HCT116 (cell line): ENCODE results near the gene ACVR1. TPM values are rescaled to one million over a fixed set of nuclear protein-coding genes. Genes with fewer than 3 reads are reported as not detected.

ENCODE experiments used
- ATAC-seq: fragments of 200-7000 bp; cut with Tn5 transposase; 2 replicates; pipeline ENCODE4 v1.9.1; 2020; ENCODE audit warnings: mild to moderate bottlenecking, moderate library complexity
- BruUV-seq: library from RNA; stranded (reverse); fragments of 400-500 nt; replicated peaks from 2 replicates; lab custom pipeline; 2021; lab: Mats Ljungman, UMichigan
- CTCF ChIA-PET: fragments of 300-600 bp; sonication (Branson Sonifier 250); formaldehyde crosslinking; loops from one replicate; lab custom pipeline; 2021; ENCODE audit warnings: antibody characterized with exemption; lab: Charles Lee
- POLR2A ChIA-PET: fragments of 300-600, 350-600 bp; sonication (Branson Sonifier 250); formaldehyde crosslinking; loops from one replicate; lab custom pipeline; 2021; ENCODE audit warnings: antibody characterized with exemption; lab: Charles Lee
- RAD21 ChIA-PET, 2 experiments: fragments of 300-600 bp; sonication (Branson Sonifier 250); formaldehyde crosslinking; loops; one replicate each; lab custom pipeline; 2023; ENCODE audit warnings: low total read pairs in 2 of 2; ENCODE audit not compliant: uncharacterized antibody in 2 of 2, unreplicated experiment in 2 of 2, low non-redundant PET in 1 of 2; lab: Charles Lee
- DNase-seq: peaks from one replicate; pipeline ENCODE4 v3.0.0-alpha.2; 2010; ENCODE audit warnings: low read depth, low spot score
- H2AFZ ChIP-seq: fragments of 200-600 bp; shearing (Covaris generic), sonication (generic); 2 replicates; pipeline ENCODE4 v1.6.1; 2017; ENCODE audit warnings: low read depth, mixed run types, mixed read lengths, antibody characterized with exemption, low read length; ENCODE audit not compliant: poor library complexity, severe bottlenecking
- H3K27ac ChIP-seq: 2 replicates; pipeline ENCODE4 v1.5.1; 2012; ENCODE audit warnings: low read depth, low read length
- H3K27me3 ChIP-seq: fragments of 200-600 bp; sonication (generic); 2 replicates; pipeline ENCODE4 v1.6.1; 2016; ENCODE audit warnings: mixed run types, low read length, mixed read lengths; ENCODE audit not compliant: insufficient read depth
- H3K36me3 ChIP-seq, 2 experiments: fragments of 200-500 bp in 1 of 2; fragments of 200-600 bp in 1 of 2; sonication (Bioruptor generic) in 1 of 2; sonication (generic) in 1 of 2; 2 replicates each; pipeline versions ENCODE4 v1.5.1 to v1.6.1; 2014 to 2016; ENCODE audit warnings: low read length in 2 of 2, inconsistent platforms in 1 of 2, mixed read lengths in 1 of 2, mixed run types in 1 of 2; ENCODE audit not compliant: insufficient read depth in 2 of 2, control insufficient read depth in 1 of 2
- H3K4me1 ChIP-seq, 2 experiments: fragments of 200-600 bp in 1 of 2; sonication (generic) in 1 of 2; 2 replicates each; pipeline versions ENCODE4 v1.5.1 to v1.6.1; 2012 to 2017; ENCODE audit warnings: low read length in 2 of 2, inconsistent platforms in 1 of 2, mild to moderate bottlenecking in 1 of 2, mixed read lengths in 1 of 2, mixed run types in 1 of 2, moderate library complexity in 1 of 2; ENCODE audit not compliant: insufficient read depth in 2 of 2, control insufficient read depth in 1 of 2
- H3K4me2 ChIP-seq: fragments of 200-600 bp; sonication (generic); 2 replicates; pipeline ENCODE4 v1.6.1; 2017; ENCODE audit warnings: mixed run types, low read length, mixed read lengths
- H3K4me3 ChIP-seq, 2 experiments: fragments of 200-600 bp in 1 of 2; sonication (generic) in 1 of 2; replicated peaks in 1 of 2; 2 replicates each; pipeline ENCODE4 v1.5.1; 2011 to 2016; ENCODE audit warnings: low read length in 2 of 2, control low read depth in 1 of 2, low read depth in 1 of 2, mild to moderate bottlenecking in 1 of 2, mixed read lengths in 1 of 2, mixed run types in 1 of 2
- H3K79me2 ChIP-seq: fragments of 200-600 bp; sonication (generic); 2 replicates; pipeline ENCODE4 v1.6.1; 2017; ENCODE audit warnings: mild to moderate bottlenecking, mixed run types, low read length, moderate library complexity, mixed read lengths; ENCODE audit not compliant: insufficient read depth
- H3K9ac ChIP-seq: fragments of 200-600 bp; sonication (generic); 2 replicates; pipeline ENCODE4 v1.6.1; 2016; ENCODE audit warnings: low read length, mixed read lengths
- H3K9me2 ChIP-seq: fragments of 200-600 bp; sonication (generic), shearing (Covaris generic); 2 replicates; pipeline ENCODE4 v1.6.1; 2017; ENCODE audit warnings: mixed run types, mild to moderate bottlenecking, moderate library complexity; ENCODE audit not compliant: insufficient read depth
- H3K9me3 ChIP-seq, 2 experiments: fragments of 200-500 bp in 1 of 2; fragments of 200-600 bp in 1 of 2; sonication (Bioruptor generic) in 1 of 2; sonication (generic) in 1 of 2; 2 replicates each; pipeline ENCODE4 v1.6.1; 2014 to 2017; ENCODE audit warnings: low read length in 2 of 2, mixed read lengths in 2 of 2, inconsistent platforms in 1 of 2, low read depth in 1 of 2, mild to moderate bottlenecking in 1 of 2, mixed run types in 1 of 2, moderate library complexity in 1 of 2; ENCODE audit not compliant: control insufficient read depth in 1 of 2, insufficient read depth in 1 of 2
- H4K20me1 ChIP-seq: fragments of 200-600 bp; sonication (generic), shearing (Covaris generic); 2 replicates; pipeline ENCODE4 v1.6.1; 2017; ENCODE audit warnings: mixed run types, mild to moderate bottlenecking, moderate library complexity; ENCODE audit not compliant: insufficient read depth
- CEBPB ChIP-seq: IDR thresholded peaks from 2 replicates; pipeline ENCODE4 v1.6.1; 2012; ENCODE audit warnings: low read depth
- ELF1 ChIP-seq: IDR thresholded peaks from 2 replicates; pipeline ENCODE4 v1.6.1; 2012; ENCODE audit warnings: low read depth, borderline replicate concordance
- JUND ChIP-seq: IDR thresholded peaks from 2 replicates; pipeline ENCODE4 v1.6.1; 2012
- RAD21 ChIP-seq: IDR thresholded peaks from 2 replicates; pipeline ENCODE4 v1.6.1; 2012; ENCODE audit warnings: low read depth, mild to moderate bottlenecking
- SIN3A ChIP-seq: IDR thresholded peaks from 2 replicates; pipeline ENCODE4 v1.6.1; 2012; ENCODE audit warnings: low read depth
- YY1 ChIP-seq: IDR thresholded peaks from 2 replicates; pipeline ENCODE4 v1.6.1; 2011; ENCODE audit warnings: low read length, low read depth, moderate library complexity, mild to moderate bottlenecking; ENCODE audit not compliant: insufficient replicate concordance; ENCODE audit errors: extremely low read depth
- ZBTB33 ChIP-seq: IDR thresholded peaks from 2 replicates; pipeline ENCODE4 v1.6.1; 2011; ENCODE audit warnings: mild to moderate bottlenecking, low read length, moderate library complexity; ENCODE audit not compliant: insufficient replicate concordance; ENCODE audit errors: extremely low read depth
- ZNF274 ChIP-seq: fragments of 200-500 bp; sonication (Bioruptor generic); IDR thresholded peaks from 2 replicates; pipeline ENCODE4 v1.6.1; 2014; ENCODE audit warnings: mild to moderate bottlenecking, low read depth, low read length, inconsistent platforms
- intact Hi-C: fragments of 100-400 bp; cut with micrococcal nuclease; formaldehyde crosslinking; loops from 2 replicates; pipeline ENCODE4 v1.10.0; 2022
- total RNA-seq: library from RNA; stranded (reverse); gene quantifications from one replicate; pipeline ENCODE4 v1.2.1, GENCODE V29; 2021; ENCODE audit not compliant: unreplicated experiment
- TF ChIP-seq, protein P1 (sequence below): IDR thresholded peaks from 2 replicates; pipeline ENCODE4 v1.6.1; 2012; ENCODE audit warnings: low read depth
- TF ChIP-seq, protein P2 (sequence below): IDR thresholded peaks from 2 replicates; pipeline ENCODE4 v1.6.1; 2012

ACVR1 gene
- total RNA-seq, 1 experiment from 2014 or later, result 16.9 TPM

GRCh38 chr2:157785866-157786662 lies 90.1 kb downstream of the ACVR1 start:
- no peak overlapping the region for H3K4me3 ChIP-seq
- no peak for DNase-seq
- CTCF ChIA-PET, result no interaction called here
- no peaks in the 10 kb centered on the region for H3K79me2 ChIP-seq
- no peak overlapping the region for H3K9ac ChIP-seq
- no peak overlapping the region for H2AFZ ChIP-seq
- H3K27ac ChIP-seq, result no peak overlapping the region
- TF ChIP-seq ELF1 (no peak), YY1 (no peak), CEBPB (no peak), RAD21 (no peak), ZBTB33 (no peak)
- TF ChIP-seq, all 23 proteins: peak for 0
- Histone ChIP-seq H3K4me2 (no peak overlapping the region), H3K27me3 (no peaks in the 10 kb centered on the region), H3K36me3 (no peaks in the 10 kb centered on the region), H3K9me3 (no peaks in the 10 kb centered on the region), H3K9me2 (no peaks in the 10 kb centered on the region), H4K20me1 (no peaks in the 10 kb centered on the region), H3K4me1 (peaks cover 10 to 11% of the 10 kb centered on the region in 2 experiments)
- no TSS peak for BruUV-seq
- POLR2A ChIA-PET, result no interaction called here
- RAD21 ChIA-PET, result no interaction called here
- ATAC-seq, result no peak
- intact Hi-C loops, result no loop called here

- CTCF ChIA-PET, result no interaction called here
- POLR2A ChIA-PET, result no interaction called here
- Histone ChIP-seq H3K79me2 (no peaks in the 10 kb centered on the region), H3K9me2 (no peaks in the 10 kb centered on the region), H3K9ac (no peak overlapping the region), H3K4me3 (no peak overlapping the region), H2AFZ (no peak overlapping the region), H3K4me1 (peaks cover 10 to 11% of the 10 kb centered on the region in 2 experiments), H3K36me3 (no peaks in the 10 kb centered on the region), H3K27ac (no peak overlapping the region), H4K20me1 (no peaks in the 10 kb centered on the region), H3K4me2 (no peak overlapping the region), H3K9me3 (no peaks in the 10 kb centered on the region), H3K27me3 (no peaks in the 10 kb centered on the region)
- DNase-seq (no peak), ATAC-seq (no peak)
- RAD21 ChIA-PET, result no interaction called here
- BruUV-seq, result no TSS peak
- intact Hi-C loops, result no loop called here
- no peak for TF ChIP-seq YY1
- TF ChIP-seq, protein P1, sequence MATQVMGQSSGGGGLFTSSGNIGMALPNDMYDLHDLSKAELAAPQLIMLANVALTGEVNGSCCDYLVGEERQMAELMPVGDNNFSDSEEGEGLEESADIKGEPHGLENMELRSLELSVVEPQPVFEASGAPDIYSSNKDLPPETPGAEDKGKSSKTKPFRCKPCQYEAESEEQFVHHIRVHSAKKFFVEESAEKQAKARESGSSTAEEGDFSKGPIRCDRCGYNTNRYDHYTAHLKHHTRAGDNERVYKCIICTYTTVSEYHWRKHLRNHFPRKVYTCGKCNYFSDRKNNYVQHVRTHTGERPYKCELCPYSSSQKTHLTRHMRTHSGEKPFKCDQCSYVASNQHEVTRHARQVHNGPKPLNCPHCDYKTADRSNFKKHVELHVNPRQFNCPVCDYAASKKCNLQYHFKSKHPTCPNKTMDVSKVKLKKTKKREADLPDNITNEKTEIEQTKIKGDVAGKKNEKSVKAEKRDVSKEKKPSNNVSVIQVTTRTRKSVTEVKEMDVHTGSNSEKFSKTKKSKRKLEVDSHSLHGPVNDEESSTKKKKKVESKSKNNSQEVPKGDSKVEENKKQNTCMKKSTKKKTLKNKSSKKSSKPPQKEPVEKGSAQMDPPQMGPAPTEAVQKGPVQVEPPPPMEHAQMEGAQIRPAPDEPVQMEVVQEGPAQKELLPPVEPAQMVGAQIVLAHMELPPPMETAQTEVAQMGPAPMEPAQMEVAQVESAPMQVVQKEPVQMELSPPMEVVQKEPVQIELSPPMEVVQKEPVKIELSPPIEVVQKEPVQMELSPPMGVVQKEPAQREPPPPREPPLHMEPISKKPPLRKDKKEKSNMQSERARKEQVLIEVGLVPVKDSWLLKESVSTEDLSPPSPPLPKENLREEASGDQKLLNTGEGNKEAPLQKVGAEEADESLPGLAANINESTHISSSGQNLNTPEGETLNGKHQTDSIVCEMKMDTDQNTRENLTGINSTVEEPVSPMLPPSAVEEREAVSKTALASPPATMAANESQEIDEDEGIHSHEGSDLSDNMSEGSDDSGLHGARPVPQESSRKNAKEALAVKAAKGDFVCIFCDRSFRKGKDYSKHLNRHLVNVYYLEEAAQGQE, result no peak
- no peak for TF ChIP-seq ZBTB33
- TF ChIP-seq ZNF274, result no peak
- TF ChIP-seq, protein P2, sequence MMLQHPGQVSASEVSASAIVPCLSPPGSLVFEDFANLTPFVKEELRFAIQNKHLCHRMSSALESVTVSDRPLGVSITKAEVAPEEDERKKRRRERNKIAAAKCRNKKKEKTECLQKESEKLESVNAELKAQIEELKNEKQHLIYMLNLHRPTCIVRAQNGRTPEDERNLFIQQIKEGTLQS, result no peak
- TF ChIP-seq JUND, result no peak
- no peak for TF ChIP-seq SIN3A
- TF ChIP-seq ELF1, result no peak
These were observed 90.9 kb downstream of the ACVR1 start for GRCh38 chr2:157785200-157785599.
